ENCODE results near the gene IGF1.

DNA sequence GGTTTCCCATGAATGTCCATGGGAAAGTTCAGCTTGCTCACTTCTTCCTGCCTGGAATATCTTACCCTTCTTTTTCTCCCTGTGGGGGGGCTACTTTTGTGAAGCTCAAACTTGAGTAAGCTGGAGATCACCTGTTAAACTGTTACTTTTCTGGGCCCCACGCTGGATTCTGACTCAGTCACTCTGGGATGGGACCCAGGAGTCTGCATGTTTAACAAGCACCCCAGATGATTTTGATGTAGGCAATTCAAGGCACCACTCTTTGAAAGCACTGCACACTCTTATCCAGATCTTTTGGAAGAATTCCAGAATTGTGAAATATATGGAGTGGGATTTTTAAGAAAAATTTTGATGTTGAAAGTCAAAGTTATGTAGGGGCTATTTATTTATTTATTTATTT is 46.3 kb upstream of the IGF1 start:
- TF ChIP-seq POLR2A (IDR thresholded peaks at IDR 0.05) (no peak), EP300 (IDR thresholded peaks at IDR 0.05) (no peak), POLR2AphosphoS5 (IDR thresholded peaks at IDR 0.05) (no peak)
- TF ChIP-seq, protein P1, sequence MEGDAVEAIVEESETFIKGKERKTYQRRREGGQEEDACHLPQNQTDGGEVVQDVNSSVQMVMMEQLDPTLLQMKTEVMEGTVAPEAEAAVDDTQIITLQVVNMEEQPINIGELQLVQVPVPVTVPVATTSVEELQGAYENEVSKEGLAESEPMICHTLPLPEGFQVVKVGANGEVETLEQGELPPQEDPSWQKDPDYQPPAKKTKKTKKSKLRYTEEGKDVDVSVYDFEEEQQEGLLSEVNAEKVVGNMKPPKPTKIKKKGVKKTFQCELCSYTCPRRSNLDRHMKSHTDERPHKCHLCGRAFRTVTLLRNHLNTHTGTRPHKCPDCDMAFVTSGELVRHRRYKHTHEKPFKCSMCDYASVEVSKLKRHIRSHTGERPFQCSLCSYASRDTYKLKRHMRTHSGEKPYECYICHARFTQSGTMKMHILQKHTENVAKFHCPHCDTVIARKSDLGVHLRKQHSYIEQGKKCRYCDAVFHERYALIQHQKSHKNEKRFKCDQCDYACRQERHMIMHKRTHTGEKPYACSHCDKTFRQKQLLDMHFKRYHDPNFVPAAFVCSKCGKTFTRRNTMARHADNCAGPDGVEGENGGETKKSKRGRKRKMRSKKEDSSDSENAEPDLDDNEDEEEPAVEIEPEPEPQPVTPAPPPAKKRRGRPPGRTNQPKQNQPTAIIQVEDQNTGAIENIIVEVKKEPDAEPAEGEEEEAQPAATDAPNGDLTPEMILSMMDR (IDR thresholded peaks at IDR 0.05), result no peak

All from upper lobe of left lung (tissue), 4 donors.